PC-9 (cell line): ENCODE results near the gene POU1F1. TPM values are rescaled to one million over a fixed set of nuclear protein-coding genes. Genes with fewer than 3 reads are reported as not detected.

ENCODE experiments used
- BruUV-seq: library from RNA; stranded (reverse); fragments of 400-500 nt; replicated peaks from 2 replicates; lab custom pipeline; 2021; lab: Mats Ljungman, UMichigan
- CTCF ChIA-PET: fragments of 300-600 bp; sonication (Branson Sonifier 250); formaldehyde crosslinking; loops from one replicate; lab custom pipeline; 2022; ENCODE audit warnings: antibody characterized with exemption; lab: Charles Lee
- POLR2A ChIA-PET: fragments of 300-600 bp; sonication (Branson Sonifier 250); formaldehyde crosslinking; loops from one replicate; lab custom pipeline; 2022; ENCODE audit warnings: antibody characterized with exemption; ENCODE audit not compliant: unreplicated experiment; lab: Charles Lee
- DNase-seq, 2 experiments: peaks; one replicate each; pipeline versions ENCODE4 v3.0.0 to v3.0.0-alpha.2; 2015 to 2022; ENCODE audit warnings: mixed read lengths in 1 of 2
- H2AFZ ChIP-seq: fragments of 200-600 bp; sonication (generic); 2 replicates; pipeline ENCODE4 v1.8.1; 2017; ENCODE audit warnings: antibody characterized with exemption
- H3F3A ChIP-seq: fragments of 200-600 bp; sonication (generic); 2 replicates; pipeline ENCODE4 v1.8.1; 2017; ENCODE audit warnings: antibody characterized with exemption, mild to moderate bottlenecking, low read depth; ENCODE audit not compliant: insufficient read depth
- H3K27ac ChIP-seq: fragments of 200-600 bp; sonication (generic); 2 replicates; pipeline ENCODE4 v1.6.1; 2016; ENCODE audit warnings: mixed run types
- H3K27me3 ChIP-seq: fragments of 200-600 bp; sonication (generic); 2 replicates; pipeline ENCODE4 v1.6.1; 2016; ENCODE audit warnings: low read depth, mixed run types; ENCODE audit not compliant: insufficient read depth
- H3K36me3 ChIP-seq: fragments of 200-600 bp; sonication (generic); 2 replicates; pipeline ENCODE4 v1.6.1; 2016; ENCODE audit warnings: low read depth, mixed run types
- H3K4me1 ChIP-seq: fragments of 200-600 bp; sonication (generic); replicated peaks from 2 replicates; pipeline ENCODE4 v1.6.1; 2016; ENCODE audit warnings: mixed run types; ENCODE audit not compliant: insufficient read depth
- H3K4me2 ChIP-seq: fragments of 200-600 bp; sonication (generic); 2 replicates; pipeline ENCODE4 v1.6.1; 2017; ENCODE audit warnings: mixed run types
- H3K4me3 ChIP-seq: fragments of 200-600 bp; sonication (generic); 2 replicates; pipeline ENCODE4 v1.6.1; 2016; ENCODE audit warnings: mixed run types
- H3K79me2 ChIP-seq: fragments of 200-600 bp; sonication (generic); 2 replicates; pipeline ENCODE4 v1.6.1; 2017; ENCODE audit warnings: low read depth, mixed run types
- H3K9me2 ChIP-seq: fragments of 200-600 bp; sonication (generic); 2 replicates; pipeline ENCODE4 v1.8.1; 2017; ENCODE audit warnings: mild to moderate bottlenecking; ENCODE audit not compliant: insufficient read depth
- H3K9me3 ChIP-seq: fragments of 200-600 bp; sonication (generic); 2 replicates; pipeline ENCODE4 v1.8.1; 2016; ENCODE audit warnings: low read depth; ENCODE audit not compliant: insufficient read depth
- H4K20me1 ChIP-seq: fragments of 200-600 bp; sonication (generic); 2 replicates; pipeline ENCODE4 v1.8.1; 2017; ENCODE audit not compliant: insufficient read depth
- CTCF ChIP-seq: fragments of 200-600 bp; sonication (generic); conservative IDR thresholded peaks from 2 replicates; pipeline ENCODE4 v1.6.1; 2017; ENCODE audit warnings: mixed run types, antibody characterized with exemption, mild to moderate bottlenecking, moderate library complexity
- EZH2 ChIP-seq: fragments of 200-600 bp; sonication (generic); IDR thresholded peaks from 2 replicates; pipeline ENCODE4 v1.8.0; 2017; ENCODE audit warnings: antibody characterized with exemption, low read depth
- intact Hi-C: fragments of 100-400 bp; cut with micrococcal nuclease; formaldehyde crosslinking; loops from one replicate; pipeline ENCODE4 v1.10.0; 2022; ENCODE audit not compliant: unreplicated experiment
- total RNA-seq: library from RNA; stranded (reverse); gene quantifications from 2 replicates; pipeline ENCODE4 v1.2.3, GENCODE V29; 2021

The POU1F1 gene
- total RNA-seq, 1 experiment from 2014 or later: not detected

DNA sequence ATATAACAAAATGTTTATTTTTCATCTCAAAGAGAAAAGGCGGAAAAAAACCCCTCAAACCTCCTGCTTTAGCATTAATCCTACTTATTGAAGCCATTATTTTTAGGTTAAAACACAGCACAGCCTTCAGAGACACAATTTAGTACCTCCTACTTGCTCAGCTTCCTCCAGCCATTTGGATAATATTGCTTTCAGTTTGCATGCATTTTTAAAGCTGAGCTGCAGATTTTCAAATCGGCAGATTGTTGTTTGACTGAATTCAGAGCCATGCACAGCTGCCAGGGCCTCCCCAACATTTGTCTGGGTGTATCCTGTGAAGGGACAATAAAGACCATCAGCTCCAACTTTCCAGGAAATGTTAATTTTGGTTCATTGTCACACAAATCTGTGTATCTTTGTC lies 14.5 kb downstream of the POU1F1 start:
- Histone ChIP-seq H3K4me2 (no peak overlapping the region), H3K9me3 (0 out of 2 replicates have a peak, but pooled peaks cover 3% of the 10 kb centered on the region), H3K4me1 (no peaks in the 10 kb centered on the region), H3K9me2 (no peaks in the 10 kb centered on the region), H3K27ac (no peak overlapping the region), H3K27me3 (no peaks in the 10 kb centered on the region), H3K4me3 (no peak overlapping the region), H3F3A (no peaks in the 10 kb centered on the region), H3K36me3 (no peaks in the 10 kb centered on the region), H2AFZ (no peak overlapping the region), H3K79me2 (no peaks in the 10 kb centered on the region), H4K20me1 (no peaks in the 10 kb centered on the region)
- no peak for TF ChIP-seq CTCF
- no peak for TF ChIP-seq EZH2
- no TSS peak for BruUV-seq
- no peak for DNase-seq
- ChIA-PET POLR2A (no interaction called here), CTCF (interaction anchor here (0.6 kb wide), 1 partner anchor 743 kb away, joined by 3 read pairs; no protein-coding TSS in a partner anchor)
- intact Hi-C loops: loop anchor here (2.0 to 10.0 kb wide), 2 partner anchors 741 to 853 kb away; no protein-coding TSS in a partner anchor

DNA sequence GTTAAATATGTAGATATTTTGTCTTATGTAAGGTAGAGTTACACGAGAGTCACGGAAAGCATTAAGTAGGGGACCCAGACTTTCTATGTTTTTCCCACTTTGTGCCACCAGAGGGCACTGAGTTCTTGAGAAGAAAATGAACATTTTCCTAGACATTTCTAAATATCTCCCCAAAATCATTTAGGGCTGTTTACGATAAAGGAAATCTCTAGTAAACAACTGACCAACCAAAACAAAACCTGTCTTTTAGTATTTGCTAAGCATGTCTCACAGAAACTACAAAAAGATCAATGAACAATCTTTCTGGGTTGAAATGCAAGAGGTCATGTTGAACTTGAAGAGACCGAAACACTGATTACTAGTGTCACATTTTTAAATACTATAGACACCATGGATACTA lies 16.1 kb downstream of the POU1F1 start:
- no peaks in the 10 kb centered on the region for H3K79me2 ChIP-seq
- TF ChIP-seq EZH2: no peak
- peak; percentile 84 for TF ChIP-seq CTCF
- no peak overlapping the region for H3K27ac ChIP-seq
- H3K36me3 ChIP-seq: peaks cover under 1% of the 10 kb centered on the region; the same call in 1 of the 2 replicates
- intact Hi-C loops: loop anchor here (1.0 to 10.0 kb wide), 3 partner anchors 244 to 855 kb away; no protein-coding TSS in a partner anchor
- CTCF ChIA-PET: interaction anchor here (0.7 kb wide), 1 partner anchor 81 kb away, joined by 3 read pairs; no protein-coding TSS in a partner anchor
- DNase-seq: peak; percentile 20 to 50
- no peak overlapping the region for H3K4me2 ChIP-seq
- BruUV-seq: no TSS peak
- 0 out of 2 replicates have a peak, but pooled peaks cover 3% of the 10 kb centered on the region for H3K9me3 ChIP-seq
- no peaks in the 10 kb centered on the region for H3K27me3 ChIP-seq
- no peaks in the 10 kb centered on the region for H3K4me1 ChIP-seq
- H3F3A ChIP-seq: no peaks in the 10 kb centered on the region
- H4K20me1 ChIP-seq: no peaks in the 10 kb centered on the region
- H2AFZ ChIP-seq: no peak overlapping the region
- H3K4me3 ChIP-seq: no peak overlapping the region
- no peaks in the 10 kb centered on the region for H3K9me2 ChIP-seq
- POLR2A ChIA-PET: no interaction called here

DNA sequence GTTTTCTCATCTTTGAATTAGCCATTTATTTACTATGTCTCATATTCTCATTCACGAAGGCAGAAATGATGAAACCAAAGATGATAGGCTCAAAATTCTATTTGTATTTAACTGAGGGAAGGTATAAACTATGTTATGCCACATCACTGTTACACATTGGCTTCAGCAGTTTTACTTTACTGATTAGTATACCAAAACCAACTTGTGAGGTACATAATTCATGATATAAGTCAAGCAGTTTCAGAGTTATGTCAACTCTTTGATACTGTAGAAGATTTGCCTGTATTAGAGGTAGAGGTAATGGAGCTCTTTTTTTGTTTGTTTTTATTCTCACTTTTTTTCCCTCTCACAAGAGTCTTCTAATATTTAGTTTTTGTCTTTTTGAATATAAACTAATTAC lies 26.4 kb downstream of the POU1F1 start:
- no peak overlapping the region for H3K27ac ChIP-seq
- ChIA-PET POLR2A (no interaction called here), CTCF (no interaction called here)
- H3K79me2 ChIP-seq: peaks cover 16% of the 10 kb centered on the region
- no peak overlapping the region for H3K4me2 ChIP-seq
- TF ChIP-seq EZH2 (no peak), CTCF (no peak)
- intact Hi-C loops: loop anchor here (10.0 kb wide), 1 partner anchor 475 kb away; no protein-coding TSS in a partner anchor
- H3F3A ChIP-seq: 0 out of 2 replicates have a peak, but pooled peaks cover 6% of the 10 kb centered on the region
- no peaks in the 10 kb centered on the region for H3K9me3 ChIP-seq
- no peak overlapping the region for H2AFZ ChIP-seq
- H3K36me3 ChIP-seq: peaks cover 60% of the 10 kb centered on the region
- no peak for DNase-seq
- H4K20me1 ChIP-seq: no peaks in the 10 kb centered on the region; the same call in none of the 2 replicates
- no peak overlapping the region for H3K4me3 ChIP-seq
- H3K9me2 ChIP-seq: no peaks in the 10 kb centered on the region
- no peaks in the 10 kb centered on the region for H3K27me3 ChIP-seq
- BruUV-seq: no TSS peak
- H3K4me1 ChIP-seq: no peaks in the 10 kb centered on the region
